Activated CD8-positive, alpha-beta memory T cell treated with anti-CD3 and anti-CD28 coated beads, Interleukin-2, amount 50 U/mL, for 1 hour (primary cell): ENCODE measurements around the gene TBC1D14.
A peak's percentile ranks its signal among the peaks of the same experiment; 100 is the strongest.

Experiments used
- DNase-seq: peaks from one replicate; pipeline ENCODE4 v3.0.0-alpha.2; 2020; ENCODE audit errors: extremely low read depth

Gene TBC1D14

DNA sequence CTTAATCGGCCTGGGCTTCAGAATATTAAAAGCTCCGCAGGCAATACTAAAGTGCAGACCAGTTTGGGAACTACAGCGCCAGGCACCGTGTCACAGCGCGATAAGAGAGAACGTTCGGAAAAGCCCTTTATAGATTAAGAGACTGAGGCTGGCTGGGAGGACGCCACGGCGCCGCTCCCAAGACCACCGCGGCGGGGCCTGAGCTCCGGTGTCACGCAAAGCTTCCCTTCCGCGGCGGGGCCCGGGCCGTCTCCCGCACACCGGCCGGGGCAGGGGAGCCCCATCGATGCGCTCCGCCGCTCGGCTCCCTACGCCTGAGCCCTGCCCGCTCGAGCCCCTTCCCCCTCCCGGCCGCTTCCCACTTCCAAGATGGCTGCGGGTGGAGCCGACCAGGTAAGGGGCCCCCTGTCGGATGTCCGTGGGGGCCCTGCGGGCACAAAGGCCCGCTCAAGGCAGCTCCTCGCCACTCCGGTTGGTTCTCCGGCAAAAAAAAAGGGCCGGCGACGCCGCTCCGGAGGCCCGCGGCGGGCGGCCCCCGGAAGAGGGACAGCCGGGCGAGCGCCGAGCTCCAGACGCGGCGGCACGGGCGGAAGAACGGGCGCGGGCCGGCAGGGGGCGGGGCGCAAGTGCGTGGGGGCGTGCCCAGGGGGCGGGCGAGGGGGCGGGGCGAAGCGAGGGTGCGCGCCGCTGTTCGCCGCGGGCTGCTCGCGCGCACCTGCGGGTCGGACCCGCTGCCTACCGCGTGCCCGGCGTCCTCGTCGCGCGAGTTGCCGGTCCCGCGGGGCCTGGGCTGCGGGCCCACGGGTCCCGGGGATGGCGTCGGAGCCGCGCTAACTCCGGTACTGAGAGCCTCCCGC is at the start of gene TBC1D14:
Gene TBC1D14, plus strand, starts transcription at position 714 of the 857 bp plus-strand sequence. CDS start 13,564 bp downstream, outside the sequence.
- peak; percentile 65 for DNase-seq

DNA sequence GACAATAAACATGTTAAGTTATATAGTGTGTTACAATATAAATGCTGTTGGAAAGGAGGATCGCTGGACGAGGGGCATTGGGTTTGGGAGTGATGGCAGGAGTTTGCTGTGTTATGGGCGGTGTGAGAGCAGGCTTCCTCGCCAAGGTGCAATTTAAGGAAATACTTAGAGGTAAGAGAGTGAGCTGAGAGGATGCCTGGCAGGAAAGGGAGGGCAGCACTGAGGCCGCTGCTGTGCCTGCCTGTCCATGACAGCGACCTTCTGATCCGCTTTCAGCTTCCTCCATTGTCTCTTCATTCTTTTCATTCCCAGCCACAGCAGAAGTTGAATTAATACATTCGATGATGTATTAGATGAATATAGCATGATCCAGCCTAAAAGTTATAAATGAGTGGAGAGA is 41.2 kb upstream of the TBC1D14 start:
- DNase-seq, result no peak

- no peak for DNase-seq
These were observed 39.7 kb upstream of the TBC1D14 start for GRCh38 chr4:6869944-6870343.

DNA sequence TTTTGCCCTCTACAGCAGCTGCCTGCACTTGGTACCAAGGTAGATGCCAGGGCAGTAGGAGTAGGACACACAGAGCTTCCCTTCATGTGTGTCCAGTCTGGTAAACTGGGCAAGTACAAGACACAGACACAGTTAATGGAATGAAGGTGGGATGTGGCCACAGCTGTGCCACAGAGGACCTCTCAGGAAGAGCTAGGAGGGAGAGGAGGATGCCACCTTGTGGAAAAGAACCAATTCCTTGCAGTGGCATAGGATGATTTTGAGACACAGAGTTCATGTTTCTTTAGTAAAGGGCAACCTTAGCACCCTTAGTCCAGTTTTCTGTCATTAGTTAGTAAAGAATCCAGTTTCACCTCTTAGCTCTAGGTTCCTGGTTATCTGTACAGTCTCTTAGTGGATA is 36.3 kb upstream of the TBC1D14 start:
- no peak for DNase-seq

- DNase-seq, result peak; percentile 49
These were observed 35.7 kb upstream of the TBC1D14 start for GRCh38 chr4:6873792-6874461.

DNA sequence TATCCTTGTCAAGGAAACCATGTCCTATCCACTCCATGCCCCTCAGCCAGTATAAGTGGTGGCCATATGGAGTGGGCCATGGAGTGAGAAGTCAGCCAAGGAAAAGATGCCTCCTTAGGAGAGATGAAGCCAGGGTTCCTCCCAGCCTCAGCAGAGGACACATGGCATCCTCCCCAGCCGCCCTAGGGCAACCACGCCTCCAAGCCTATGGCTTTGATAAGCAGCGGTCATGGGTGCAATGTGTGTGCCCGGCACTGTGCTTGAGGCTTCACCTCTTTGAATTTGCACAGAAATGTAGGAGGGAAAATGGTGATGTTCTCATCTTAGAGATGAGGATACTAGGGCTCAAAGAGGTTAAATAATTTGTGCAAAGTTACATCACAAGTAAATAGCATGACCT is 34.6 kb upstream of the TBC1D14 start:
- DNase-seq, result no peak

GRCh38 chr4:6875431-6875831 is 34.2 kb upstream of the TBC1D14 start:
- no peak for DNase-seq

DNA sequence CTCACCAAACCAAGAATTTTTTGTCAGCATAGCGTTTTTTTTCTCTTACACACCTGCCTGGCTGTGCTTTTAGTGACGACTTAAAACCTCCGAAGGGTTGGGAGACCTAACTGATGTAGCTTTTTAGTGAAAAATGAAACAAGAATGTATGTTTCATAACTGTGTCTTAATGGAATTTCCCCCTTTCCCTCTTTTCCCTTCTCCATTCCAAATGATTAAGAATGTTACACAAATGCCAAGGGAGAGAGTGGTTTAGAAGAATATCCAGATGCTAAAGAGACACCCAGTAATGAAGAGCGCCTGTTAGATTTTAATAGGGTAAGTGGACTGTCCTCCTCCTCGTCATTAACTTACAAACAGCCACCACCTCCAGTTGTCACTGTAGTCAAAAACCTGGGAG is 33.2 kb upstream of the TBC1D14 start:
- DNase-seq, result no peak

GRCh38 chr4:6877067-6877466 is 32.6 kb upstream of the TBC1D14 start:
- DNase-seq, result no peak

GRCh38 chr4:6878451-6879059 is 31.1 kb upstream of the TBC1D14 start:
- DNase-seq, result no peak

- DNase-seq, result no peak
These were observed 28.9 kb upstream of the TBC1D14 start for GRCh38 chr4:6880691-6881090.

DNA sequence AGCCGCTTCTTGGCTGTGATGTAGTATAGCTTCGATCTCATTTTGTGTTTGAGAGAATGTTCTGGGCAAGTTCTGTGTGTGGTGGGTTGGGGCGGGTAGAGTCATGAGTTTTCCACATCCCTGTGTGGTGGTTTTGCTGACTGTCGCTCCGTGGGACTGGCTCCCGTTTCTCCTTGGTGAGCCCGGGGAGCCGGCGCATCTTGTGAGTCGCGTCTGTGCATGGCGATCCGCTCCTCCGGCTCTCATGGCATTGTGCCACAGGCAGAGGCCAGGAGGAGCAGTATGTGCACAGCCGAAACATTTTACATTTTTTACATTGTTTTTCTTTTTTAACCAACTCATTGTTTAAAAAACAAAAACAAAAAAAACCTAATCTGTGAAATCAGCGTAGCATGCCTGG is 27.7 kb upstream of the TBC1D14 start:
- DNase-seq, result no peak

DNA sequence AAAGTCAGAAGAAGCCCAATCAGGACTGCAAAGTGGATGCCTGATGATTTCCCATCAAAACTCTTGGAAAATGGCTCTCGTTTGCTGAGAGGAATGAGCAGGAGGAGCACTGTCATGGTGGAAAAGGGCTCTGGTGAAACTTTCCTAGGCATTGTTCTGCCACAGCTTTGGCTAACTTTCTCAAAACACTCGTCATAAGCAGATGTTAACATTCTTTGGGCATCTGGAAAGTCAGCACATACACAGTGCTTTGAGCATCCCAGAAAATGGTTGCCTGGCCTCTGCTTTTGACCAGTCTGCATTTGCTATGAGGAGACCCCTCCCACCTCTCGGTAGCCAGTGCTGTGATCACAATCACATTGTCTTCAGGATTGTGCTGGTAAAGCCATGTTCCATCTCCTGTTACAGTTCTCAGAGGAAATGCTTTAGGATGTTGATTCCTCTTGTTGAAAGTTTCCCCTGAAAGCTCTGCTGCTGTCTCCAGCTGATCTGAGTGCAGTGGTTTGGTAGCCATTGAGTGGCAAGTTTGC is 25.2 kb upstream of the TBC1D14 start:
- no peak for DNase-seq

DNA sequence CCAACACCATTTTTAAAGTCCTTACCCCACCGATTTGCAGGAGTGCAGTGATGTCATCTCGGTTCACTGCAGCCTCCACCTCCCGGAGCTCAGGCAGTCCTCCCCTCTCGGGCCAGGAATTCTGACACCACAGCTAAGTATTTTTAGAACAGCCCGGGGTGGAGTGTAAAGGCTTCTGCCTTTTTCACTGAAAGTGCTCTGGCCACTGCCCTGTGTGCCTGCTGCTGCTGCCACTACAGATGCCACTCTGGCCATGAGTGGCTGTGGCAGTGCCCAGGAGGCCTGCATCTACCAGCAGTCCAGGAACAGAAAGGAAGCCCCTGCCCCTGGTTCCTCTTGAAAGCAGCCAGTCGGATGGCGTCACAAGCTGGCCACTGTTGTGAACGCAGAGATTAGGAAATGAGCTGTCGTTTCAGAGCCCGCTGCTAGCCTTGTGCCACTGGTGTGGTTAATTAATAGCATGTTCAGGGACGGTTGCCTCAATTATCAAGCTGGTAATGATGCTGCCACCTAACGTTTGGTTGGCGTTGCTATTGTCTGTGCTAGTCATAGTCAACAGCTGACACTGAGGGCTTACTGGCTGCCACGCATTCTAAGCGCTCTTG is 23.6 kb upstream of the TBC1D14 start:
- DNase-seq, result no peak

- no peak for DNase-seq
These were observed 22.7 kb upstream of the TBC1D14 start for GRCh38 chr4:6886886-6887285.

GRCh38 chr4:6887591-6888371 is 21.8 kb upstream of the TBC1D14 start:
- DNase-seq, result no peak

DNA sequence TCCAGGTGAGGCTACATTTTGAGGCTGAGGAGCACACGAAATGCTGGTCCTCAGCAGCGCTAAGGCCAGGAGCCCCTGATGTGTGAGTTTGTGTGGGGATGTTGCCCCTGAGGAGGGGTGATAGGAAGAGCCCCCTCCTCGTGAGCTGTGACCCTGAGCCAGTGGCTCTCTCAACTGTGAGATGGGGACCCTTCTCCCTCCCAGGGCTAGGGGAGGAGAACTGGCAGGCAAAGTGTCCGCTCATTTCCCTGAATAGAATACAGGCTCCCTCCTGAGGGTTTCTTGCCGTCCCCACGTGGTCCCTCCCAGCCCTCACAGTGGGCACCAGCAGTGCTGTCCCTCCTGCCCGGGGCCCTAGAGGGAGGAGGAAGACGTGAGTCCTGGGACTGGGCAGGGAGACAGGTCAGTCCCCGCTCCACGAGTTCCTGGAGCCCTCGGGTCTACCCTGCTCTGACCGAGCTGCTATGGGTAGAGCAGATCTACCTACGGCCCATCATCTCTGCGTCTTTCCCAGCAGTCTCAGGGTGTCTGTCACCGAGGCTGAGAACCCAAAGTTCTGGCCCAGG is 21.0 kb upstream of the TBC1D14 start:
- DNase-seq, result no peak

DNA sequence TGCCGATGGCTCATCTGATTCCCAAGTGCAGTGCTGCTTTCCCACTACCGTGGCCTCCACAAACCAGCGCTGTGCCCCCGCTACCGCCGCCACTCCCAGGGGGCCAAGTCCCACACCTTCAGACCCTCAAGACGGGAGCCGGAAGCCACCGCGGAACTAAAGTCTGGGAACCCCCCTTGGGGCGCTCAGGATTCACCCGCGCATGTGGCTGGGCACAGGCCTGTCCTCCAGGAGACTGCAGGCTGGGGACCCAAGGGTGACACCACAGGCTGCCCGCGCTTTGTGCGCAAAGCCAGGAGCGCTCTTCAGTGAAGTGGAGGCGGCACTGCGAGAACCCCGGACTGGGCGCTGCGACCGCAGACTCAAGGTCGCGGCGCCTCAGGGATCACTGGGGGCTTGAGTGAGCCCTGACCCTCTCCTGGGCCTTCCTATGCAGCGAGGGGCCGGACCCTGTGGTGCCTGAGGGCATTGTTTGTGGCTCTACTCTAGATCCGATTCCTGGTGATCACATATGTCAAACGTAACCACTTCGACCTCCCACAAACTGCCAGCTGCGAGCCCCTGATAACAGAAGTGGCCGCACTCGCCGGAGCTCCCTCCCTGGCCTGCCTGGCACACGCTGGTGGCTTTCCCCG is 20.4 kb upstream of the TBC1D14 start:
- DNase-seq, result no peak

DNA sequence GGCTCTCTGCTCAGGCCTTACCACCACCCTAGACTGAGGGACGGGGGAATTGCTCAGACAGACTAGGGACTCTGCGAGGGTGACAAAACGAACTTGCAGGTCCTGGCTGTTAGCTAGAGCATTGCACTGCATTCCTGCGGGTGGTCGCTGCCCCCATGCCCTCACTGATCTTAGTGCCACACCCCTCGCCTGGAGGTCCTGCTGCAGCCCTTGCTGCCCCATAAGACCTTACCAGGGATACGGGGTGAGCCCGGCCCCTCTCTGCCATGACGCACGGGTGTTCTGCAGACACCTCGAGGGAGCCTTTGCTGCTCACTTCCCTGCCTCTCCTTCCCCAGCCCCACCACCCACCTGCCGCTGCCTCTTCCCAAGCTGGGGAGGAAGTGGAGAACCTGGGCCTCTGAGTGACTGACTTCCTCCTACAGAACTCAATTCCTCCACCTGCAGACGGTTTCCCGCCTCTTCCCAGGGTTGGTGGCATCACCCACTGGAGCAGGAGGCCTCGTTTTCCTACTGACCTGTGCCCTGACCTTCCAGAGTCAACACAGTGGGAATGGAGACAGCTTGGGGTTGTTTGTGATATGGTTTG is 19.8 kb upstream of the TBC1D14 start:
- DNase-seq, result no peak

- DNase-seq, result no peak
These were observed 19.3 kb upstream of the TBC1D14 start for GRCh38 chr4:6890358-6890757.
